ENCODE measurements around the gene TMEFF1. TPM values are rescaled to one million over a fixed set of nuclear protein-coding genes. Genes with fewer than 3 reads are reported as not detected.

The TMEFF1 gene
- total and polyA plus RNA-seq, 2 of the 8 experiments (the other 6 are each of a cell fraction or from before 2014, with no cell fraction given): 13.5 to 68.2 TPM

DNA sequence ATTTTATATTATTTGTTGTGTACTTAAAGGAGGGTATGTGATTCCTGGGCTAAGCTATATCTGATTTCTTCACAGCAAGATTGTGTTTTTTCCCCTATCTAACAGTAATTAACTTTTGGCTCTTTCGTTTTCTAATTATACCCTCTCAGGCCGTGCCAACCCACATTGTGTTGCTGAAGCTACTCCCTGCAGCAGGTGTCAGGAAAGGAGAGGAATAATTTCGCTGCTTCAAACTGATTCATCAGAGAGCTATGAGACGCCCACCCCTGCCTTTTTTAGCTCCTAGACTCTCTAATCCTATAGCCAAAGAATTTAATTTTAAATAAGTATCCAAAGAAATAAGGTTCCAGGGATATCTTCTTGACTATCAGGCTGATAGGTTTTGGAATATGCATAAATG is 108.7 kb downstream of the TMEFF1 start:
- no peak for FAIRE-seq
- H2BK15ac ChIP-seq (ENCODE audit: low read length): no peak overlapping the region
- CTCF ChIA-PET (ENCODE audit: partially characterized antibody): interaction anchor here (0.7 to 1.3 kb wide), 3 partner anchors 10 to 20 kb away, joined by 3 to 4 read pairs (median 3); no protein-coding TSS in a partner anchor
- no peak overlapping the region for H2AK5ac ChIP-seq (ENCODE audit: low read depth, low read length)
- no peak overlapping the region for H4K91ac ChIP-seq (replicated peaks; ENCODE audit: insufficient read length, low read length)
- H3K9me3 ChIP-seq (ENCODE audit: insufficient read depth in 2 of 2, low read depth in 1 of 2, low read length in 1 of 2): no peaks in the 10 kb centered on the region
- no peaks in the 10 kb centered on the region for H3K4me1 ChIP-seq (replicated peaks in 1 of 4; ENCODE audit: control insufficient read depth in 3 of 4, insufficient read depth in 4 of 4, low read length in 3 of 4)
- H3K56ac ChIP-seq (replicated peaks; ENCODE audit: insufficient read length, low read depth, low read length): no peak overlapping the region
- H2BK120ac ChIP-seq (replicated peaks; ENCODE audit: low read depth, low read length): no peak overlapping the region
- no peak overlapping the region for H2BK20ac ChIP-seq (ENCODE audit: low read length)
- no peaks in the 10 kb centered on the region for H3K79me1 ChIP-seq (ENCODE audit: low read depth, low read length)
- H3K4me2 ChIP-seq (ENCODE audit: insufficient read depth in 1 of 2, low read depth in 2 of 2, low read length in 2 of 2): no peak overlapping the region
- TF ChIP-seq EZH2 (IDR thresholded peaks at IDR 0.05; ENCODE audit: low read depth, low read length, severe bottlenecking): no peak
- TF ChIP-seq, protein P1, sequence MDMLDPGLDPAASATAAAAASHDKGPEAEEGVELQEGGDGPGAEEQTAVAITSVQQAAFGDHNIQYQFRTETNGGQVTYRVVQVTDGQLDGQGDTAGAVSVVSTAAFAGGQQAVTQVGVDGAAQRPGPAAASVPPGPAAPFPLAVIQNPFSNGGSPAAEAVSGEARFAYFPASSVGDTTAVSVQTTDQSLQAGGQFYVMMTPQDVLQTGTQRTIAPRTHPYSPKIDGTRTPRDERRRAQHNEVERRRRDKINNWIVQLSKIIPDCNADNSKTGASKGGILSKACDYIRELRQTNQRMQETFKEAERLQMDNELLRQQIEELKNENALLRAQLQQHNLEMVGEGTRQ (IDR thresholded peaks at IDR 0.05; ENCODE audit: low read length): no peak
- TF ChIP-seq, protein P2, sequence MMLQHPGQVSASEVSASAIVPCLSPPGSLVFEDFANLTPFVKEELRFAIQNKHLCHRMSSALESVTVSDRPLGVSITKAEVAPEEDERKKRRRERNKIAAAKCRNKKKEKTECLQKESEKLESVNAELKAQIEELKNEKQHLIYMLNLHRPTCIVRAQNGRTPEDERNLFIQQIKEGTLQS (IDR thresholded peaks at IDR 0.05; ENCODE audit: insufficient read depth, low read depth, low read length): no peak
- no peak for TF ChIP-seq MAFK (IDR thresholded peaks at IDR 0.05; ENCODE audit: low read depth, low read length)
- TF ChIP-seq JUND (IDR thresholded peaks at IDR 0.05; ENCODE audit: low read length): no peak
- no peak for TF ChIP-seq RAD21 (IDR thresholded peaks at IDR 0.05 in 1 of 2, conservative IDR thresholded peaks at IDR 0.05 in 1 of 2; ENCODE audit: low read depth in 2 of 2, low read length in 2 of 2)
- TF ChIP-seq, protein P3, sequence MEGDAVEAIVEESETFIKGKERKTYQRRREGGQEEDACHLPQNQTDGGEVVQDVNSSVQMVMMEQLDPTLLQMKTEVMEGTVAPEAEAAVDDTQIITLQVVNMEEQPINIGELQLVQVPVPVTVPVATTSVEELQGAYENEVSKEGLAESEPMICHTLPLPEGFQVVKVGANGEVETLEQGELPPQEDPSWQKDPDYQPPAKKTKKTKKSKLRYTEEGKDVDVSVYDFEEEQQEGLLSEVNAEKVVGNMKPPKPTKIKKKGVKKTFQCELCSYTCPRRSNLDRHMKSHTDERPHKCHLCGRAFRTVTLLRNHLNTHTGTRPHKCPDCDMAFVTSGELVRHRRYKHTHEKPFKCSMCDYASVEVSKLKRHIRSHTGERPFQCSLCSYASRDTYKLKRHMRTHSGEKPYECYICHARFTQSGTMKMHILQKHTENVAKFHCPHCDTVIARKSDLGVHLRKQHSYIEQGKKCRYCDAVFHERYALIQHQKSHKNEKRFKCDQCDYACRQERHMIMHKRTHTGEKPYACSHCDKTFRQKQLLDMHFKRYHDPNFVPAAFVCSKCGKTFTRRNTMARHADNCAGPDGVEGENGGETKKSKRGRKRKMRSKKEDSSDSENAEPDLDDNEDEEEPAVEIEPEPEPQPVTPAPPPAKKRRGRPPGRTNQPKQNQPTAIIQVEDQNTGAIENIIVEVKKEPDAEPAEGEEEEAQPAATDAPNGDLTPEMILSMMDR (IDR thresholded peaks at IDR 0.05; ENCODE audit: control extremely low read depth in 1 of 3, insufficient read depth in 1 of 3, low read depth in 1 of 3, low read length in 3 of 3): no peak
- TF ChIP-seq RFX5 (IDR thresholded peaks at IDR 0.05; ENCODE audit: borderline replicate concordance, low read depth, low read length): no peak
- H4K20me1 ChIP-seq (replicated peaks in 1 of 2; ENCODE audit: control insufficient read depth in 1 of 2, insufficient read depth in 2 of 2, low read length in 2 of 2): peaks cover 0 to 2% of the 10 kb centered on the region in 2 experiments
- H2BK12ac ChIP-seq (ENCODE audit: low read depth, low read length): no peak overlapping the region
- 89% methylated on average over 4 of the region's 4 CpGs; no CpG with 5 or more reads in 1 of the 2 experiments for WGBS, 2 experiments (ENCODE audit: extremely low coverage in 1 of 2, insufficient coverage in 1 of 2, insufficient read length in 1 of 2, insufficient replicate concordance in 2 of 2, low coverage in 1 of 2, low lambda C conversion rate in 2 of 2, missing lambda C conversion rate in 1 of 2)
- no peak overlapping the region for H3K23ac ChIP-seq (ENCODE audit: insufficient read length)
- H3K4ac ChIP-seq (replicated peaks; ENCODE audit: insufficient read length, low read depth, low read length): no peak overlapping the region
- H3K23me2 ChIP-seq (ENCODE audit: low read depth, low read length): no peaks in the 10 kb centered on the region
- H3K79me2 ChIP-seq (ENCODE audit: control insufficient read depth in 1 of 2, insufficient read depth in 2 of 2, low read length in 2 of 2): no peaks in the 10 kb centered on the region
- POLR2A ChIA-PET (ENCODE audit: partially characterized antibody): interaction anchor here (0.6 kb wide), 1 partner anchor 10 kb away, joined by 3 read pairs; no protein-coding TSS in a partner anchor
- H3K18ac ChIP-seq (ENCODE audit: extremely low read depth, low read length): no peak overlapping the region
- no peak overlapping the region for H3K4me3 ChIP-seq (ENCODE audit: extremely low read depth in 1 of 4, insufficient read depth in 2 of 4, low read depth in 3 of 4, low read length in 4 of 4)
- no peak overlapping the region for H3K14ac ChIP-seq (ENCODE audit: insufficient read length)
- H3K36me3 ChIP-seq (ENCODE audit: control insufficient read depth in 2 of 4, insufficient read depth in 4 of 4, low read length in 3 of 4): peaks cover 9 to 69% (median 27%) of the 10 kb centered on the region in 4 experiments; a peak in 7 of 8 replicates
- no peak overlapping the region for H2AFZ ChIP-seq (ENCODE audit: low read length)
- no peak overlapping the region for H3K9ac ChIP-seq (replicated peaks in 1 of 4; ENCODE audit: extremely low read depth in 1 of 4, low read depth in 3 of 4, low read length in 3 of 4)
- no peak overlapping the region for H4K5ac ChIP-seq (ENCODE audit: insufficient read length, low read depth, low read length)
- H3K27ac ChIP-seq (ENCODE audit: low read depth, low read length): no peak overlapping the region
- DNase-seq (ENCODE audit: low read depth in 1 of 2, low spot score in 2 of 2): no peak
- no peak overlapping the region for H4K8ac ChIP-seq (ENCODE audit: extremely low read depth, insufficient read depth, low read length)
- no peak overlapping the region for H2BK5ac ChIP-seq (ENCODE audit: low read depth, low read length)
- no peaks in the 10 kb centered on the region for H3K27me3 ChIP-seq (replicated peaks in 1 of 4; ENCODE audit: control insufficient read depth in 3 of 4, extremely low read depth in 1 of 4, insufficient read depth in 3 of 4, low read length in 3 of 4)
